AG10803 (cell line): ENCODE results near the gene GJB3.

ENCODE experiments used
- DNase-seq: peaks from one replicate; pipeline ENCODE4 v3.0.0; 2010; ENCODE audit warnings: low read depth
- H3K4me3 ChIP-seq: 2 replicates; pipeline ENCODE4 v1.5.1; 2011; ENCODE audit warnings: mild to moderate bottlenecking, low read length, control low read depth
- TF ChIP-seq, protein P1 (sequence below): conservative IDR thresholded peaks from 2 replicates; pipeline ENCODE4 v1.5.1; 2011; ENCODE audit warnings: mild to moderate bottlenecking, low read length, control low read depth, inconsistent platforms

The GJB3 gene

DNA sequence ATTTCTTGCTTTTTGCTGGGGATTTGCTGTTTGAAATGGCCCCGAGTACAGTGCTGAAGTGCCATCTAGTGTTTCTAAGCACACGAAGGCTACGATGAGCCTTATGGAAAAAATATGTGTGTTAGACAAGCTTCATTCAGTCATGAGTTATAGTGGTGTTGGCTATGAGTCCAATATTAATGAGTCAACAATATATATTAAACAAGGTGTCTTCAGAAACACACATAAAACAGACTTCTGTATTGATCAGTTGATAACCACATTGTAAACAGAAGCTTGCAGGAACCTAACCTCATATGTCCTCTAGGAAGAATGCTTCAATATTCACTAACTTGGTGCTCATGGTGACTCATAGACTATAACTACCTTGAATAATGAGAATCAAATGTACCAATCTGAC lies 27.9 kb upstream of the GJB3 start:
- no peak for DNase-seq
- no peak overlapping the region for H3K4me3 ChIP-seq
- TF ChIP-seq, protein P1, sequence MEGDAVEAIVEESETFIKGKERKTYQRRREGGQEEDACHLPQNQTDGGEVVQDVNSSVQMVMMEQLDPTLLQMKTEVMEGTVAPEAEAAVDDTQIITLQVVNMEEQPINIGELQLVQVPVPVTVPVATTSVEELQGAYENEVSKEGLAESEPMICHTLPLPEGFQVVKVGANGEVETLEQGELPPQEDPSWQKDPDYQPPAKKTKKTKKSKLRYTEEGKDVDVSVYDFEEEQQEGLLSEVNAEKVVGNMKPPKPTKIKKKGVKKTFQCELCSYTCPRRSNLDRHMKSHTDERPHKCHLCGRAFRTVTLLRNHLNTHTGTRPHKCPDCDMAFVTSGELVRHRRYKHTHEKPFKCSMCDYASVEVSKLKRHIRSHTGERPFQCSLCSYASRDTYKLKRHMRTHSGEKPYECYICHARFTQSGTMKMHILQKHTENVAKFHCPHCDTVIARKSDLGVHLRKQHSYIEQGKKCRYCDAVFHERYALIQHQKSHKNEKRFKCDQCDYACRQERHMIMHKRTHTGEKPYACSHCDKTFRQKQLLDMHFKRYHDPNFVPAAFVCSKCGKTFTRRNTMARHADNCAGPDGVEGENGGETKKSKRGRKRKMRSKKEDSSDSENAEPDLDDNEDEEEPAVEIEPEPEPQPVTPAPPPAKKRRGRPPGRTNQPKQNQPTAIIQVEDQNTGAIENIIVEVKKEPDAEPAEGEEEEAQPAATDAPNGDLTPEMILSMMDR = no peak

DNA sequence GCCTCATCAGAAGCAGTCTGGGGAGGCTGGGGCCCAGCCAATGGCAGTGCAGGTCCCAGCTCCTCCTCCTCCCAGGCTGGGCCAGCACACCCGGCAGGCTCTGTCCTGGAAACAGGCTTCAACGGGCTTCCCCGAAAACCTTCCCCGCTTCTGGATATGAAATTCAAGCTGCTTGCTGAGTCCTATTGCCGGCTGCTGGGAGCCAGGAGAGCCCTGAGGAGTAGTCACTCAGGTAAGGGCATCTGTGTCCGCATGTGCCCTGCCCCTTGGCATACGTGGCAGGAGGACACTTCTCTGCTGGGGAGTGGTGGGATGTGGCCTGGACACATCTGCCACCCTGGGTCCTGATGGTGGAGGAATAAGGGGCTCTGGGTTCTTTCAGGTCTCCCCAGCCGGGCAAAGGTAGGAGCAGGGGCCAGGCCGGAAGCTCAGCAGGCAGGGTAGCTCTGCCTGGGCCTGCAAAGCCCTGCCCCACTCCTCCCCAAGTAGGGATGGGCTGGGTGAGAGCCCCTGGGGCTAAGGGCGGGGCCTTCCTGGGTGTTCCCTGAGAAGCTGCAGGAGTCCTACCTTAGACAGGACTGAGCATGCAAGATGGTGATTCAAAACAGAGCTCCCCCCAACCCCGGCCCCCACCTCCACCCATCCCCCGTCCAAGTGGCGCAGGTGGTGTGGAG lies 25.9 kb upstream of the GJB3 start, which contains the start of gene GJB5:
Gene GJB5 (plus strand): TSS at position 84 of the 674 bp plus-strand sequence. CDS start 2,284 bp downstream, outside the sequence.
- TF ChIP-seq, protein P1 = no peak
- DNase-seq = no peak
- no peak within 1 kb of the TSS for H3K4me3 ChIP-seq

DNA sequence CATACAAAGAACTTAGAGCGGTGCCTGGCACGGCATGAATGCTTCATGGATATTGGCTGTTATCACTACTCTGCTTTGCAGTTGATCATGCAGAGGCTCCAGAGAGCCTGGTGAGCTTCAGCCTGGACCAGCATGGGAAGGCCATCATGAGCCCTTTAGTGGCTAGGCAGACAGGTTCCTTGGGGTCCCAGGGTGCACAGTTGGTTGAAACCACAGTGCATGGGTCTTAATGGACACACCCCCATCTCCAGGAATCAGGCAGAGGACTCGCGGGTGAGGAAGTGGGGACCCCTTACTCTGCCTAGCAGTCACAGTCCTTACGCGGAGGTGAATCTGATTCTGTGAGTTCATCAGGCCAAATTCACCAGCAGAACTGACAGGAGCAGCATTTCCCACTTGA lies 25.1 kb upstream of the GJB3 start:
- TF ChIP-seq, protein P1 = no peak
- H3K4me3 ChIP-seq = no peak overlapping the region
- no peak for DNase-seq

DNA sequence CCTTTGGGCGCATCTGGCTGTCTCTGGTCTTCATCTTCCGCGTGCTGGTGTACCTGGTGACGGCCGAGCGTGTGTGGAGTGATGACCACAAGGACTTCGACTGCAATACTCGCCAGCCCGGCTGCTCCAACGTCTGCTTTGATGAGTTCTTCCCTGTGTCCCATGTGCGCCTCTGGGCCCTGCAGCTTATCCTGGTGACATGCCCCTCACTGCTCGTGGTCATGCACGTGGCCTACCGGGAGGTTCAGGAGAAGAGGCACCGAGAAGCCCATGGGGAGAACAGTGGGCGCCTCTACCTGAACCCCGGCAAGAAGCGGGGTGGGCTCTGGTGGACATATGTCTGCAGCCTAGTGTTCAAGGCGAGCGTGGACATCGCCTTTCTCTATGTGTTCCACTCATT lies 23.6 kb upstream of the GJB3 start:
- no peak overlapping the region for H3K4me3 ChIP-seq
- no peak for DNase-seq
- TF ChIP-seq, protein P1 = no peak

DNA sequence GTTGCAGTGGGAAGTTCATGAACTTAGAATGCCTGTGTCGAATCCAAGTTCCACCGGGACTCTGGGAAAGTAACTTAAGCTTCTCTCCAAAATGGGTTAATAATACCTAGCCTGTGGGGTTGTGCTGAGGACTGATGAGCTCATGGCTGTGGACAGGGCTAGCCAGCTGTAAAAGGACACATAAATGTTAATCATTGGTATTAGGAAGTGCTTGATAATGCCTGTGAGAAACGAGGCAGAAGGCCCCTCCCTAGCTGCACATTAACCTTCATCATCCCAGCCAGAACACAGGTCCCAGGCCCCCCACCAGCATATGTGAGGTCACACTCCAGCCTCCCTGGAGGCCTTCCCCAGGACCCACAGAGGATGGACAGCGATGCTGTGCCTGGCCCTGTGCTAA lies 22.3 kb upstream of the GJB3 start:
- TF ChIP-seq, protein P1 = no peak

DNA sequence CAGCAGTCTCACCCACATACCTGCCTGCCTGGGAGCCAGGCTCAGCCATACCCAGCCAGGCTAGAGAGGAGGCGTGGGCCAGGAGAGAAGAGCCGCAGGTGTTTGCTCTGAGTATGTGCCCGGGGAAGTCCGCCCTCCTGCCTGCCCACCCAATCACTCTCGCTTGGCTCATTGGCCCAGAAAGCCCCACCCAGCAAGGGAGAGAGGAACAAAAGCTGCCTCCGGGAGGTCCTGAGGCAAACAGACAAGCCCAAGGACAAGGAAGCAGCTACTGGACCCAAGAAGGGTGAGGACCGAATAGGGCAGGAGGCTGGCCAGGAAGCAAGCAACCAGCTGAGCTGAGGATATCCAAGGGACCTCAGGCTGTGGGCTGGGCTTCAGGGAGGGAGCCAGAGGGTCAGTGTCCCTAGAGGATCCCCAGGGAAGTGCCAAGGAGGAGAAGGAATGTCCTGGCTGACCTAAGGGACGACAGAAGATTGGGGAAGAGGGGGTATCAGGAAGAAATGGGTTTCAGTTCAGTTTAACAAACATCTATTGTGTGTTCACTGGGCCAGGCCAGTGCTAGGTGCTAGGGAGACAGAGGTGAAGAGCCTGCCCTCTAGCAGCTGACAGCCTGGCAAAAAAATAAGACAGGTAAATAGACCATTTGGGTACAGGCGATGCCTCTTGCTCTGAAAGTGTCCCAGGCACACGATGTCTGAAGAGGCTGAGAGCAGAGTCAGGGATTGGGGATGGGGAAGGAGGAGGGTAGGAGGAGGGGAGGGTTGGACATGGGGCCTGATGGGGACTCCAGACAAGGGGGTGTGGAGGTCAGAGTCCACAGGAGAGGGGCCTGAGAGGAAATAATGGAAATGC lies 21.3 kb upstream of the GJB3 start, which contains the start of gene GJB4:
Gene GJB4 (plus strand): TSS at position 238 of the 855 bp plus-strand sequence. CDS start 1,515 bp downstream, outside the sequence.
- H3K4me3 ChIP-seq = no peak within 1 kb of the TSS
- TF ChIP-seq, protein P1 = no peak
- no peak for DNase-seq

More for the DNA sequence above, 22.3 kb upstream of the GJB3 start:
- H3K4me3 ChIP-seq = no peak overlapping the region
- no peak for DNase-seq
